ENCODE results near the gene KRTAP9-9. TPM values are rescaled to one million over a fixed set of nuclear protein-coding genes. Genes with fewer than 3 reads are reported as not detected.
"Not testable (repeated sequence)": the region's sequence is repeated elsewhere in the genome, so short reads cannot be mapped to it uniquely, and the experiment has no call there.

The KRTAP9-9 gene
- total and polyA plus RNA-seq, 2 donors from 2014 or later = not detected

- Histone ChIP-seq H3K9me3 (ENCODE audit: control insufficient read depth in 2 of 3, insufficient read depth in 1 of 3, low read length in 3 of 3) (no peaks in the 10 kb centered on the region), H3K4me1 (ENCODE audit: control insufficient read depth in 2 of 3, insufficient read depth in 2 of 3, low read depth in 1 of 3, low read length in 3 of 3) (no peaks in the 10 kb centered on the region), H3K4me3 (ENCODE audit: low read length in 3 of 3) (no peak overlapping the region), H3K9ac (ENCODE audit: low read length in 3 of 3) (no peak overlapping the region), H3K27ac (ENCODE audit: low read depth in 2 of 2, low read length in 2 of 2) (no peak overlapping the region), H3K27me3 (ENCODE audit: control insufficient read depth, insufficient read depth, low read length) (no peaks in the 10 kb centered on the region), H3K36me3 (ENCODE audit: control insufficient read depth in 2 of 3, insufficient read depth in 3 of 3, low read length in 3 of 3) (no peaks in the 10 kb centered on the region)
- intact Hi-C loops (cut with DNase I) = no loop called here
- TF ChIP-seq, protein P1, sequence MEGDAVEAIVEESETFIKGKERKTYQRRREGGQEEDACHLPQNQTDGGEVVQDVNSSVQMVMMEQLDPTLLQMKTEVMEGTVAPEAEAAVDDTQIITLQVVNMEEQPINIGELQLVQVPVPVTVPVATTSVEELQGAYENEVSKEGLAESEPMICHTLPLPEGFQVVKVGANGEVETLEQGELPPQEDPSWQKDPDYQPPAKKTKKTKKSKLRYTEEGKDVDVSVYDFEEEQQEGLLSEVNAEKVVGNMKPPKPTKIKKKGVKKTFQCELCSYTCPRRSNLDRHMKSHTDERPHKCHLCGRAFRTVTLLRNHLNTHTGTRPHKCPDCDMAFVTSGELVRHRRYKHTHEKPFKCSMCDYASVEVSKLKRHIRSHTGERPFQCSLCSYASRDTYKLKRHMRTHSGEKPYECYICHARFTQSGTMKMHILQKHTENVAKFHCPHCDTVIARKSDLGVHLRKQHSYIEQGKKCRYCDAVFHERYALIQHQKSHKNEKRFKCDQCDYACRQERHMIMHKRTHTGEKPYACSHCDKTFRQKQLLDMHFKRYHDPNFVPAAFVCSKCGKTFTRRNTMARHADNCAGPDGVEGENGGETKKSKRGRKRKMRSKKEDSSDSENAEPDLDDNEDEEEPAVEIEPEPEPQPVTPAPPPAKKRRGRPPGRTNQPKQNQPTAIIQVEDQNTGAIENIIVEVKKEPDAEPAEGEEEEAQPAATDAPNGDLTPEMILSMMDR (IDR thresholded peaks at IDR 0.05; ENCODE audit: borderline replicate concordance, extremely low read depth, insufficient read depth) = no peak
- DNase-seq (no peak), FAIRE-seq (no peak)
Observed at GRCh38 chr17:41267711-41268110, 12.5 kb downstream of the KRTAP9-9 start.

GRCh38 chr17:41271323-41271722, 16.1 kb downstream of the KRTAP9-9 start:
- FAIRE-seq; intact Hi-C loops (cut with DNase I); DNase-seq: not testable (repeated sequence)

GRCh38 chr17:41271858-41272257, 16.7 kb downstream of the KRTAP9-9 start:
- H3K36me3 ChIP-seq (ENCODE audit: control insufficient read depth in 2 of 3, insufficient read depth in 3 of 3, low read length in 3 of 3) = no peaks in the 10 kb centered on the region
- H3K4me1 ChIP-seq (ENCODE audit: control insufficient read depth in 2 of 3, insufficient read depth in 2 of 3, low read depth in 1 of 3, low read length in 3 of 3) = no peaks in the 10 kb centered on the region
- TF ChIP-seq, protein P1 (IDR thresholded peaks at IDR 0.05; ENCODE audit: borderline replicate concordance, extremely low read depth, insufficient read depth) = no peak
- no peak overlapping the region for H3K9ac ChIP-seq (ENCODE audit: low read length in 3 of 3)
- FAIRE-seq = no peak
- no peak for DNase-seq
- intact Hi-C loops (cut with DNase I) = no loop called here
- no peaks in the 10 kb centered on the region for H3K9me3 ChIP-seq (ENCODE audit: control insufficient read depth in 2 of 3, insufficient read depth in 1 of 3, low read length in 3 of 3)
- H3K27ac ChIP-seq (ENCODE audit: low read depth in 2 of 2, low read length in 2 of 2) = no peak overlapping the region
- H3K4me3 ChIP-seq (ENCODE audit: low read length in 3 of 3) = no peak overlapping the region
- no peaks in the 10 kb centered on the region for H3K27me3 ChIP-seq (ENCODE audit: control insufficient read depth, insufficient read depth, low read length)

More at GRCh38 chr17:41271323-41271722, 16.1 kb downstream of the KRTAP9-9 start:
- H3K9ac ChIP-seq (ENCODE audit: low read length in 3 of 3); H3K4me3 ChIP-seq (ENCODE audit: low read length in 3 of 3); H3K4me1 ChIP-seq (ENCODE audit: control insufficient read depth in 2 of 3, insufficient read depth in 2 of 3, low read depth in 1 of 3, low read length in 3 of 3); H3K9me3 ChIP-seq (ENCODE audit: control insufficient read depth in 2 of 3, insufficient read depth in 1 of 3, low read length in 3 of 3); H3K36me3 ChIP-seq (ENCODE audit: control insufficient read depth in 2 of 3, insufficient read depth in 3 of 3, low read length in 3 of 3); H3K27me3 ChIP-seq (ENCODE audit: control insufficient read depth, insufficient read depth, low read length); H3K27ac ChIP-seq (ENCODE audit: low read depth in 2 of 2, low read length in 2 of 2): not testable (repeated sequence)

GRCh38 chr17:41275648-41276190, 20.5 kb downstream of the KRTAP9-9 start, which contains the start of gene KRTAP9-7:
Gene KRTAP9-7 (plus strand): TSS chr17:41275698. CDS start chr17:41275698, 0 bp downstream.
- H3K9ac ChIP-seq (ENCODE audit: low read length in 3 of 3); H3K27me3 ChIP-seq (ENCODE audit: control insufficient read depth, insufficient read depth, low read length); FAIRE-seq; intact Hi-C loops (cut with DNase I); H3K27ac ChIP-seq (ENCODE audit: low read depth in 2 of 2, low read length in 2 of 2); H3K9me3 ChIP-seq (ENCODE audit: control insufficient read depth in 2 of 3, insufficient read depth in 1 of 3, low read length in 3 of 3); H3K4me3 ChIP-seq (ENCODE audit: low read length in 3 of 3); DNase-seq; H3K4me1 ChIP-seq (ENCODE audit: control insufficient read depth in 2 of 3, insufficient read depth in 2 of 3, low read depth in 1 of 3, low read length in 3 of 3); H3K36me3 ChIP-seq (ENCODE audit: control insufficient read depth in 2 of 3, insufficient read depth in 3 of 3, low read length in 3 of 3): not testable (repeated sequence)

All from kidney (tissue), 14 donors.